Progenitor cell of endocrine pancreas (in vitro differentiated cells): ENCODE results near the gene CDK14. TPM values are rescaled to one million over a fixed set of nuclear protein-coding genes. Genes with fewer than 3 reads are reported as not detected.

Source experiments
- DNase-seq: peaks from one replicate; pipeline ENCODE4 v3.0.0; 2021; ENCODE audit warnings: low spot score; ENCODE audit not compliant: unreplicated experiment
- H3K27ac Mint-ChIP-seq: 2 replicates; pipeline ENCODE4 v1.8.0; 2021; ENCODE audit warnings: mild to moderate bottlenecking, moderate library complexity, mixed read lengths
- H3K27me3 Mint-ChIP-seq: 2 replicates; pipeline ENCODE4 v1.8.0; 2021; ENCODE audit warnings: mixed read lengths
- H3K36me3 Mint-ChIP-seq: 2 replicates; pipeline ENCODE4 v1.8.0; 2022; ENCODE audit warnings: mixed read lengths; ENCODE audit not compliant: insufficient read depth
- H3K4me1 Mint-ChIP-seq: 2 replicates; pipeline ENCODE4 v1.8.0; 2021; ENCODE audit warnings: low read depth, mixed read lengths
- H3K4me3 Mint-ChIP-seq: 2 replicates; pipeline ENCODE4 v1.8.0; 2021; ENCODE audit warnings: low read depth, mild to moderate bottlenecking, moderate library complexity, mixed read lengths
- H3K9me3 Mint-ChIP-seq: 2 replicates; pipeline ENCODE4 v1.8.0; 2021; ENCODE audit warnings: low read depth, mixed read lengths
- total RNA-seq: library from RNA; stranded (reverse); gene quantifications from 2 replicates; pipeline ENCODE4 v1.2.1, GENCODE V29; 2021
- TF ChIP-seq, protein P1 (sequence below): fragments of 200-600 bp; sonication (generic); IDR thresholded peaks from one replicate; pipeline ENCODE4 v1.5.0; 2021; ENCODE audit warnings: antibody characterized with exemption, mild to moderate bottlenecking; ENCODE audit not compliant: unreplicated experiment

CDK14 gene
- total RNA-seq, 1 donor from 2014 or later, result 117 TPM

DNA sequence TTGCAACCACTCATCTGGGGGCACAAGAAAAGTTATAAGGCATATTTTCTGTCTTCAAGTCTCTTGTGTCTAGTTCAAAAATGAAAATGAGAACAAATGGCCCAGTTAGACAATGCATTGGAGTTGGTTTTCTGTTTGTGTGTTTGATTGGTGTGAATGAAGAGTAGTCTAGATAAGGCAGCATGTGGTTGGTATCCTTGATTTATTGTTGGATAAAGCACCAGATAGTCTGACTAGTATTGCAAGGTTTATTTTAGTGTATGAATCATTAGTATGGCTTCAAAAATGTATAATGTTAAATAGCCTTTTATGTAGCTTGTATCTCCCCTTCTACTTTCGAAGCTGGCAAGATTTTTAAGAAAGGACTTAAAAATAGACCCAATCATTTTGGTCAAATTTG lies 237.3 kb downstream of the CDK14 start:
- H3K9me3 Mint-ChIP-seq, result peaks cover 28% of the 10 kb centered on the region

DNA sequence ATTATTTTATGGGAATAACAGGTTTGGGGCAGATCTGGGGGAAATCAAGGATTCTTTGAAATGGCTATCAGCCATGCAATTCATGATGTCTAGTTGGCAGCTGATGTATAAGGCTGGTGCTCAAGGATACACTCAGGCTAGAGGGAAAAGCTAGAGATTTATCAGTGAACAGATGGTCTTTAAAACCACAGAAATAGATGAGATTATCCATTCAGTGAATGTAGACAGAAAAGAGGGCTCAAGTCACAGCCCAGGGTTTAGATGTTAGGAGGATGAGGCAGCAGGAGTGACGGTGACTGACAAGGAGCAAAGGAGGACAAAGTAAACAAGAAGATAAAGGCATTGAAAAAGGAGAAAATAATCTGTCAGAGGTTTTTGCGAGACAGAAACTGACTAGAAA lies 238.7 kb downstream of the CDK14 start:
- no peak overlapping the region for H3K27ac Mint-ChIP-seq
- peaks cover 26% of the 10 kb centered on the region for H3K9me3 Mint-ChIP-seq
- H3K4me1 Mint-ChIP-seq, result peaks cover 11% of the 10 kb centered on the region
- no peak for DNase-seq
- TF ChIP-seq, protein P1, sequence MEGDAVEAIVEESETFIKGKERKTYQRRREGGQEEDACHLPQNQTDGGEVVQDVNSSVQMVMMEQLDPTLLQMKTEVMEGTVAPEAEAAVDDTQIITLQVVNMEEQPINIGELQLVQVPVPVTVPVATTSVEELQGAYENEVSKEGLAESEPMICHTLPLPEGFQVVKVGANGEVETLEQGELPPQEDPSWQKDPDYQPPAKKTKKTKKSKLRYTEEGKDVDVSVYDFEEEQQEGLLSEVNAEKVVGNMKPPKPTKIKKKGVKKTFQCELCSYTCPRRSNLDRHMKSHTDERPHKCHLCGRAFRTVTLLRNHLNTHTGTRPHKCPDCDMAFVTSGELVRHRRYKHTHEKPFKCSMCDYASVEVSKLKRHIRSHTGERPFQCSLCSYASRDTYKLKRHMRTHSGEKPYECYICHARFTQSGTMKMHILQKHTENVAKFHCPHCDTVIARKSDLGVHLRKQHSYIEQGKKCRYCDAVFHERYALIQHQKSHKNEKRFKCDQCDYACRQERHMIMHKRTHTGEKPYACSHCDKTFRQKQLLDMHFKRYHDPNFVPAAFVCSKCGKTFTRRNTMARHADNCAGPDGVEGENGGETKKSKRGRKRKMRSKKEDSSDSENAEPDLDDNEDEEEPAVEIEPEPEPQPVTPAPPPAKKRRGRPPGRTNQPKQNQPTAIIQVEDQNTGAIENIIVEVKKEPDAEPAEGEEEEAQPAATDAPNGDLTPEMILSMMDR, result no peak
- H3K4me3 Mint-ChIP-seq, result no peak overlapping the region
- no peaks in the 10 kb centered on the region for H3K27me3 Mint-ChIP-seq
- peaks cover 39% of the 10 kb centered on the region for H3K36me3 Mint-ChIP-seq

More for the DNA sequence above, 237.3 kb downstream of the CDK14 start:
- Mint-ChIP-seq H3K36me3 (peaks cover 39% of the 10 kb centered on the region), H3K27me3 (no peaks in the 10 kb centered on the region), H3K27ac (no peak overlapping the region), H3K4me3 (no peak overlapping the region), H3K4me1 (peaks cover 11% of the 10 kb centered on the region)
- DNase-seq, result no peak
- TF ChIP-seq, protein P1, result no peak

DNA sequence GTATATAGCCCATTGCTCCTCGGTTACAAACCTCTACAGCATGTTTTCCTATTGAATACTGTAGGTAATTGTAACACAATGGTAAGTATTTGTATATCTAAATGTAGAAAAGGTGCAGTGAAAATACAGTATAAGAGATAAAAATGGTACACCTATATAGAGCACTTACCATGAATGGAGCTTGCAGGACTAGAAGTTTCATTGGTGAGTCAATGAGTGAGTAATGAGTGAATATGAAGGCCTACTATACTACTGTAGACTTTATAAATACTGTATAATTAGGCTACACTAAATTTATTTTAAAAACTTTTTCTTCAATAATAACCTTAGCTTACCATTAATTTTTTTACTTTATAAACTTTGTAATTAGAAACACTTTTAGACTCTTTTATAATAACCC lies 239.7 kb downstream of the CDK14 start:
- Mint-ChIP-seq H3K27ac (no peak overlapping the region), H3K36me3 (peaks cover 29% of the 10 kb centered on the region), H3K4me1 (peaks cover 11% of the 10 kb centered on the region), H3K9me3 (peaks cover 19% of the 10 kb centered on the region), H3K4me3 (no peak overlapping the region), H3K27me3 (no peaks in the 10 kb centered on the region)
- TF ChIP-seq, protein P1, result no peak
- DNase-seq, result no peak

DNA sequence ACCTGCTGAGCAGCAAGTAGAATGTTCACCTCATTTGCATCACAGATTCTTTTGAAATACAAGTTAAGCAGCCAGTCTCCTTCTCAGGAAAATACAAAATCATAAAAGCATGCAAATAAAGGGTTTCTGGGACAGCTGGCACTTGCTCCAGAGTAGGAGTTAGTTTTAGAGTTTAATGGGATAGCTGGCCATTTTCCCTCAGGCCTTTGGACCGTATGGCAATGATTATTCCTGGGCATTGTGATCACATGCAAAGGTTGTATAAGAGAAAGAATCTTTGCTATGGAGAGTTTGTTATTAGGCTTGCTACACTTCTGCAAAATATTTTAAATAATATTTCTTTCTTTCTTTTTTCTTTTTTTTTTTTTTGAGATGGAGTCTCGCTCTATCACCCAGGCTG lies 240.8 kb downstream of the CDK14 start:
- no peak overlapping the region for H3K4me3 Mint-ChIP-seq
- peaks cover 11% of the 10 kb centered on the region for H3K4me1 Mint-ChIP-seq
- no peak for DNase-seq
- no peak overlapping the region for H3K27ac Mint-ChIP-seq
- peaks cover 16% of the 10 kb centered on the region for H3K9me3 Mint-ChIP-seq
- H3K36me3 Mint-ChIP-seq, result peaks cover 24% of the 10 kb centered on the region
- TF ChIP-seq, protein P1, result no peak
- H3K27me3 Mint-ChIP-seq, result no peaks in the 10 kb centered on the region

DNA sequence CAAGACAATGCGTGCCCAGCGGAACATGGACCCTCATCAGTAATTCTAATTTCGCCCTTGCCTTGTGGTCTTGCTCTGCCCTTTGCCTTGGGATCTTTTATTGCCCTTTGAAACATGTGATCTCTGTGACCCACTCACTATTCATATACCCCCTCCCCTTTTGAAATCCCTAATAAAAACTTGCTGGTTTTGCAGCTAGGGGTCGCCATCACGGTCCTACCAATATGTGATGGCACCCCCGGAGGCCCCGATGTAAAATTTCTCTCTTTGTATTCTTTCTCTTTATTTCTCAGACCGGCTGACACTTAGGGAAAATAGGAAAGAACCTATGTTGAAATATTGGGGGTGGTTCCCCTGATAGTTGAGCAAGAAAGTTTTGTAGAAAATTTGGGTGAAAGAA lies 242.7 kb downstream of the CDK14 start:
- H3K27ac Mint-ChIP-seq, result no peak overlapping the region
- peaks cover 24% of the 10 kb centered on the region for H3K36me3 Mint-ChIP-seq
- H3K4me1 Mint-ChIP-seq, result peaks cover 14% of the 10 kb centered on the region
- H3K4me3 Mint-ChIP-seq, result no peak overlapping the region
- no peaks in the 10 kb centered on the region for H3K27me3 Mint-ChIP-seq
- TF ChIP-seq, protein P1, result no peak
- peaks cover 16% of the 10 kb centered on the region for H3K9me3 Mint-ChIP-seq
- no peak for DNase-seq
